Left forelimb (tissue), 1 donor: ENCODE measurements around the gene SLC38A6.
A peak's percentile ranks its signal among the peaks of the same experiment; 100 is the strongest.

ENCODE experiments used
- DNase-seq: peaks from one replicate; pipeline ENCODE4 v3.0.0-alpha.2; 2018; ENCODE audit warnings: low spot score

The SLC38A6 gene

DNA sequence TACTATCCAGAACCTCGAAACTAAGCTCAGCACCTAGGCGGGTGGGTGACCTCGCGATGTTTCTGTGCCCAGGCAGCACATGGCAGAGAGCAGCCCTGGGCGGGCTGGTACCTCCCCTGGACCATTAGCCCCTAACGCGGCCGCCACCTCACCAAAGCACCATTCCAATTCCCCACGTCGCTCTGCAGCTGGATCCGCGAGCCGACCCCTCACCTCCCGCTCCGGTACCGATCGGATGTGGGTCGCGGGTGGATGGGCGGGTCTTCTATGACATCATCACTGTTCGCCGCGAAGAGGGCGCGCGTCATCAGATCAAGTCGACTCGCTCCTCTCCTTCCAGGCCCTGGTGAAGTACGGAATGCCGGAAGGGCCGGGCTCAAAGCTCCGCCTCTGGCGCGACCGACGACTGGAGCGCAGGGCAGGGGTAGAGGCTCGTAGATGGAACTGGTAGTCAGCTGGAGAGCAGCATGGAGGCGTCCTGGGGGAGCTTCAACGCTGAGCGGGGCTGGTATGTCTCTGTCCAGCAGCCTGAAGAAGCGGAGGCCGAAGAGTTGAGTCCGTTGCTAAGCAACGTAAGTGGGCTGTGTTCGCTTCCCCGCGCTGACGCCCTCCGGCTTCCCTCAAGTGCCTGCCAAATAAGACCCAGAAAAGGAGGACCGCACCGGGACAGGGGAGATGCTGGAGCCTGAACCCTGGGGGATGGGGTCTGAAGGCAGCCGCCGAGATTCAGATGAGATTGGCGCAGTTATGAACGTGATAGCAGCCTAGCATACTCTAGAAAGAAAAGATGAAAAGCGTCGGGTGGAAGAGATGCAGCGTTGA lies at the start of gene SLC38A6, which contains the start of gene TRMT5:
SLC38A6 (plus strand) TSS at position 435 of the 822 bp plus-strand sequence; CDS start at position 468, 33 bp downstream.
TRMT5 (minus strand) TSS at position 269 of the 822 bp plus-strand sequence; CDS start at position 163, 106 bp downstream.
- DNase-seq = peak; percentile 98

- DNase-seq = no peak
These were observed 47.0 kb upstream of the SLC38A6 start for GRCh38 chr14:60933920-60934655.

- DNase-seq = no peak
These were observed 45.7 kb upstream of the SLC38A6 start for GRCh38 chr14:60935319-60935718.

- no peak for DNase-seq
These were observed 37.4 kb upstream of the SLC38A6 start for GRCh38 chr14:60943637-60944032.

DNA sequence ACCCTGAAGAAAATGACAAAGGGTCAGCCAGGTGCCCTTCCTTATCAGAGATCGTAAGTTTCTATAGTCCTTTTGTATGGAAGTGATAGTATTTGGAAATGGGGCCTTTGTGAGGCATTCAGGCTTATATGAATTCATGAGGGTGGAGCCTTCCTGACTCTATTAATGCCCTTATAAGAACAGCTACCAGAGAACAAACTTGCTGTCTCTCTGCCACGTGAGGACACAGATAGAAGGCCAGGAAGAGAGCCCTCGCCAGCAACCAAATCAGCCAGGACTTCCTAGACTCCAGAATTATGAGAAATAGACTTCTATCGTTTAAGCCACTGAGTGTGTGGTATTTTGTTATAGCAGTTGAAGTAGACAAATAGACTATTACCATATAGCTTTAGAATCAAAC lies 36.8 kb upstream of the SLC38A6 start:
- DNase-seq = no peak

DNA sequence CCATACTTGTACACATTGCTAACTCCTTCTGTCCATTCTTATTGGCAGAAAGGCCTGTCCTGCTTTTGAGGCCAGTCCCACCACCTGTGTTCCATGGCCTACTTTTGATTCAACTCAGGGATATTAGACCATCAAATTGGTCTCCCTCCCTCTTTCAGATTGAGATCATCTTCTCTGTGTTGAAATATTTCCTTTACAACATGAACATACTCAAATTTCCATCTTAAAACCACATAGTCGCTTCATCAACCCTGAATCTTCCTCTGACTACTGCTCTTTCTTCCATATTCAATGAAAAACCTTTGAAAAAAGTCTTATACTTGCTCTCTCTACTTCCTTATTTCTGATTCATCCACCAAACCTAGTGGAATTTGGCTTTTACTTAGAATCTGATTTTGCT lies 35.1 kb upstream of the SLC38A6 start:
- DNase-seq = no peak

DNA sequence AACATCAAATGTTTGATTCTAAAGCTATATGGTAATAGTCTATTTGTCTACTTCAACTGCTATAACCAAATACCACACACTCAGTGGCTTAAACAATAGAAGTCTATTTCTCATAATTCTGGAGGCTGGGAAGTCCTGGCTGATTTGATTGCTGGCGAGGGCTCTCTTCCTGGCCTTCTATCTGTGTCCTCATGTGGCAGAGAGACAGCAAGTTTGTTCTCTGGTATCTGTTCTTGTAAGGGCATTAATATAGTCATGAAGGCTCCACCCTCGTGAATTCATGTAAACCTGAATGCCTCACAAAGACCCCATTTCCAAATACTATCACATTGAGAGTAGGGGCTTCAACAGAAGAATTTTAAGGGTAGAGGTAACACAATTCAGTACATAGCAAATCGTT lies 34.3 kb upstream of the SLC38A6 start:
- no peak for DNase-seq

- no peak for DNase-seq
These were observed 29.1 kb upstream of the SLC38A6 start for GRCh38 chr14:60951776-60952435.

GRCh38 chr14:60956202-60956601 lies 24.8 kb upstream of the SLC38A6 start:
- DNase-seq = no peak

DNA sequence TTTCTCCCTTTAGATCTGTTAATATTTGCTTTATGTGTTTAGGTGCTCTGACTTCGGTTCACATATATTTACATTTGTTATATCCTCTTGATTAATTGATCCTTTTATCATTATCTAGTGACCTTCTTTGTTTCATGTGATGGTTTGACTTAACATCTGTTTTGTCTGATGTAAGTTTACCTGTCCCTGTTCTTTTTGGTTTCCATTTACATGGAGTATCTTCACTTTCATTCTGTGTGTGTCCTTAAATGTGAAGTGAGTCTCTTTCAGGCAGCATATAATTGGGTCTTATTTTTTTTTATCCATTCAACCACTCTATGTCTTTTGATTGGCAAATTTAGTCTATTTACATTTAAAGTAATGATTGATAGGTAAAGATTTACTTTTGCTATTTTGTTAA lies 24.4 kb upstream of the SLC38A6 start:
- DNase-seq = no peak

DNA sequence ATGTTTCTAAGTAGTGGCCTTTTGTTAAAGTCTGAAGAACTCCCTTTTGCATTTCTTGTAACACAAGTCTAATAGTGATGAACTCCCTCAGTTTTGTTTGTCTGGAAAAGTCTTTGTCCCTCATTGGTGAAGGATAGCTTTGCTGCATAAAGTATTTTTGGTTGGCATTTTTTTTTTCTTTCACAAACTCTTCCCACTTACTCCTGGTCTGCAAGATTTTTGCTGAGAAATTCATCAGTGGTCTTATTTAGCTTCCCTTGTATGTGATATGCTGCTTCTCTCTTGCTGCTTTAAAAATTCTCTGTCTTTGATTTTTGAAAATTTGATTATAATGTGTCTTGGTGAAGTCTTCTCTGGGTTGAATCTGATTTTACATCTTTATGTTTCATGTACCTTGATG lies 22.9 kb upstream of the SLC38A6 start:
- DNase-seq = no peak

- no peak for DNase-seq
These were observed 17.3 kb upstream of the SLC38A6 start for GRCh38 chr14:60963761-60964160.

GRCh38 chr14:60964904-60965303 lies 16.1 kb upstream of the SLC38A6 start:
- no peak for DNase-seq

- DNase-seq = no peak
These were observed 15.6 kb upstream of the SLC38A6 start for GRCh38 chr14:60965402-60965801.

- no peak for DNase-seq
These were observed 12.9 kb upstream of the SLC38A6 start for GRCh38 chr14:60968099-60968498.

GRCh38 chr14:60968671-60969070 lies 12.4 kb upstream of the SLC38A6 start:
- no peak for DNase-seq

DNA sequence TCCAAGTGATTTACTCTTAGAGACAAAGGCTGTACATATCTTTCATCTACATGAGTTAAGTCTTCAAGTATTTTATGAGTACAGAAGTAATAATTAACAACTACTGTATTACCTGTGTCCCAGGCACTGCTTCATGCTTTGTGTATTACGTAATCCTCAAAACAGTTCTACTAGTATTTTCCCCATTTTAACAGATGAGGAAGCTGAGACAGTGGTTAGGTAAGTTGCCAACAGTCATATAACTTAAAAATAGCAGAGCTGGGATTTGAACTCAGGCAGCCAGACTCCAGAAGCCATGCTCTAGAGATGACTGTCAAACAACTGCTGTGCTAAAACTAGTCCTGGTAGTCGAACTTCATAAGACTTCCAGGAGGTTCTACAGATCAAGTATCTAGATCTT lies 10.9 kb upstream of the SLC38A6 start:
- DNase-seq = no peak

GRCh38 chr14:60971271-60971670 lies 9.8 kb upstream of the SLC38A6 start:
- DNase-seq = no peak

GRCh38 chr14:60972295-60972694 lies 8.8 kb upstream of the SLC38A6 start:
- no peak for DNase-seq

DNA sequence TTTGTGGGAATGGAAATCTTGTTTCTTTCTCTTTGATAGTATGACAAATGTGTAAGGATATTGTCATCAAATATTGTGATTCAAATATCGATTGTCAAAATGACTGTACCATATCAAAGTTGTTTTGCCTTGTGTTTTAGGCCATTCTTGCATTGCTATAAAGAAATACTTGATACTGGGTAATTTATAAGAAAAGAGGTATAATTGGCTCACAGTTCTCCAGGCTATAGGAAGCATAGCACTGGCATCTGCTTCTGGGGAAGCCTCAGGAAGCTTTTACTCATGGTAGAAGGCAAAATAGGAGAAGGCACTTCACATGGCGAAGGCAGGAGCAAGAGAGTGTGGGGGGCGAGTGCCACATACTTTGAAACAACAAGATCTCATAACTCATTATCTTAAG lies 8.0 kb upstream of the SLC38A6 start:
- no peak for DNase-seq

GRCh38 chr14:60974090-60974651 lies 6.9 kb upstream of the SLC38A6 start:
- no peak for DNase-seq

- no peak for DNase-seq
These were observed 5.5 kb upstream of the SLC38A6 start for GRCh38 chr14:60975551-60975950.
